T1000 (cell line): ENCODE results near the gene NDC80.
"Not testable (repeated sequence)": the region's sequence is repeated elsewhere in the genome, so short reads cannot be mapped to it uniquely, and the experiment has no call there.

Source experiments
- DNase-seq: peaks from one replicate; lab custom pipeline; 2025; ENCODE audit warnings: mixed read lengths; lab: John Stamatoyannopoulos, UW

Gene NDC80

GRCh38 chr18:2571200-2572170 is at the start of gene NDC80, which contains the start of gene METTL4:
Gene NDC80 (plus strand): TSS chr18:2571557. CDS start chr18:2572986, 1,429 bp downstream.
Gene METTL4 (minus strand): TSS chr18:2571505. CDS start chr18:2567216, 4,289 bp downstream.
- peak; percentile 62 for DNase-seq

DNA sequence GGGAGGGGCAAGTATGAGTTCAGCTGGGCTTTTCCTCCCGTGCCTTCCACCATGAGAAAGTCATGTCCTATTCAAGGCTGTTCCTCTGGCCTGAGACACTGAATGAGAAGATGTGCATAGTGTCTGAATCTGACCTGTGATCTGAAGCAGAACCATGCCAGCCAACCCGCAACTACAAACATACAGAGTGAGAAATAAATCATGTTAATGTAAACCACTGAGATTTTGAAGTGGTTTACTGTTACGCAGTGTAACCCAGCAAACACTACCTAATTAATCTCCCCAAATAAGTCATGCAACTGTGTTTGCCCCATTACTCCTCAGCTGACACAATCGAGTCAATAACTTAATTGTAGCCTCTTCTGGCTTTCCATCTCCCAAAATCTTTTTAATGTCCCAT is 49.2 kb upstream of the NDC80 start:
- DNase-seq = no peak

GRCh38 chr18:2524794-2525198 is 46.6 kb upstream of the NDC80 start:
- not testable (repeated sequence) for DNase-seq

GRCh38 chr18:2526329-2526728 is 45.0 kb upstream of the NDC80 start:
- DNase-seq = no peak

GRCh38 chr18:2529154-2529553 is 42.2 kb upstream of the NDC80 start:
- no peak for DNase-seq

DNA sequence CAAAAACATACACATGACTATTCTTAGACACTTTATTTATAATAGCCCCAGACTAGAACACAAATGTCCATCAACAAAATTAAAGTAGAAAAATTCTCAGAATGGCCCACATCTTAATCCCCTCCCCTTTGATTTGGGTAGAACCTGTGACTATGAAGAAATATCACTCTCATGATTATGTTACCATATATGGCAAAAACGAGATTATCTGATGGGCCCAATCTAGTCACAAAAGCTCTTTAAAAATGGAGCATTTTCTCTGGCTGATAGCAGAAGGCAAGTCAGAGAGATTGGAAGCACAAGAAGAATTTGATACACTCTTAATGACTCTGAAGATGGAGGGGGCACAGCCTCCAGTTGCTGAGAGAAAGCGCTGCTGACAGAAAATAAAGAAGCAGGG is 39.6 kb upstream of the NDC80 start:
- no peak for DNase-seq

DNA sequence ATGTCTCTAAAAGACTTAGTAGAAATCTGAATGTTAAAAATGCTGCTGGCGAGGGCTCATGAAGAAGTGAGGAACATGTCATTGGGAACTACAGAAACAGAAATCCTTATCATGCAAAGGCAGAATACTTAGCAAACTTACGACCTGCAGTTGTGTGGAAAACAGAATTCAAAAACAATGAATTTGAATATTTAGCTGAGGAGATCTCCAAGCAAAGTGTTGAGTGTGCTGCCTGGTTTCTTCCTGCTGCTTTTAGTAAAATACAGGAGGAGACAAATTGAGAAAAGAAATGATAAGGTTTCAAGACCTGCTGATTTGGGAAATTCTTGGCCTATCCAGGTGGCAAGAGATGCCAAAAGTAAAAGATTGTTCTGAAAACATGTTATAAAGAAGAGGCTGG is 38.6 kb upstream of the NDC80 start:
- no peak for DNase-seq

- DNase-seq = no peak
These were observed 36.5 kb upstream of the NDC80 start for GRCh38 chr18:2534906-2535305.

DNA sequence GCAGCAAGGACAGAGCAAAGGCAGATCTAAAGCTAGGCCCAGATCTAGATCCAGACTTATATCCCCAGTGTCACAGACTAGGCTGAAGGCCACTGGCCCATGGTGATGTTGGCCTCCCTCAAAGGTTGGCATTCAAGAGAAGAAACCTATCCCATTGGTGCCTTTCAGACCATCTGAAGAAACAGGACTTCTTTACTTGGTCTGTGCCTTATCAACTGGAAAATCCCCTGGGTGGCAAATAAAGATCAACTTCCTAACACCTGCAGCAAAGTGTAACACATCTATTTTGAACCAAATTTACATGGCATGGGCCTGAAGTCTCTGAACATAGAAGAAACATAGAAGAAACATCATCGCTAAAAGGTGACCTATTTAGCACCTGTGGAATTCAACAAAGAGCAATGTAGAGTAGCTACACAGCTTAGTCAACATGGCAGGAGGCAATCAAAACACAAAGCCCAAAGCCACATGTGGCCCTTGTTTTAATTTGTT is 35.9 kb upstream of the NDC80 start:
- no peak for DNase-seq

GRCh38 chr18:2536063-2536462 is 35.3 kb upstream of the NDC80 start:
- no peak for DNase-seq

DNA sequence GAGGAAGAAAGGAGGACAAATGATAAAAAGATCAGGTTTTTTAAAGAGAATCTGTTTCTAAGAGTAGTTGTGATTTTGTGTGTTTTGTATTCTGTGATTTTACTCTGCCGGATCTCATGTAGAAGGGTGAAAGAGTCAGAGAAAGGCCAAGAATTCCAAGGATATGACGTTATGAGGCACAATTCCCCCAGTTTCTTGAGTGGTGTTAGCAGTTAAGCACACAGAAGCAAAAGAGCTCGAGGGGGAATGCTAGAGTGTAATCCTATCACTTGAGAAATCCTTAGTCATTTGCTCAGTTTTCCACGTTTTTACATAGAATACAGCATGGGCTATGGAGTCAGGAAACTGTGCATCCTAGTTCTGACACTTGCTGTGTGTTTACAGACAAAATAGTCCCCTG is 34.9 kb upstream of the NDC80 start:
- DNase-seq = no peak

- no peak for DNase-seq
These were observed 34.1 kb upstream of the NDC80 start for GRCh38 chr18:2537296-2537695.

DNA sequence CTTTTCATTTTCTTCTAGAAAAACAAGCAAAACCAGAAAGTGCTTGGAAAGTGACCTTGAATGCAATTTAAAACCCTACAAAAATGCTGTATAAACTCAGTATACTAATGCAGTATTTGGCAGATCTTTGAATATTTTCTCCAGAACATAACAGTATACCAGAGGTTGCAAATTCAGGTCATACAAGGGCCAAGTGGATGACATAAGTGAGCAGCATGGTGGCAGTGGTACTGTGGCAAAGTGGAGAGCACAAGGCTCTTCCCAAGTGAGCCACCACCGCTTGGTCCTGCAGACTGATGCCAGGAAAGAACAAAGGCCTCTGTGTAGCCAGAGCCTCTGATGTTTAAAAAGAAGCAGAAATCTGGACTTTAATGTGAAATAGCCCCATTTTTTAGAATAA is 33.1 kb upstream of the NDC80 start:
- no peak for DNase-seq

DNA sequence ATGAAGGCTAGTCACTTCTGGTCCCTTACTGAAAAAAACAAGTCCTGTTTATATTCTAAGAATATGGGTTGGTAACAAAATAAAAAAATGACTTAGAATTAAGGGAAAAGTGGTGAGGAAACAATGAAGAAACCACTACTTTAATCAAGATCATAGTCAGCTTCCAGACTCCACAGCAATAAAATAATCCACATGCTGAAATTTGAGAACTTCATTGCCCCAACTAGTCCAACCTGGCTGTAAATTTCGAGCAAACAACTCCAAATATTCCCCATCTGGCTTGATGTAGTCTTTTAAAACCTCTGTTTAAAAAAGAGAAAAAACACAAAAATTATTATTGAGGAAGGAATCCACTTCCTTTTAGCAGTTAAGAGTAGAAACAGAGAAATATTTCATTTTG is 32.5 kb upstream of the NDC80 start:
- no peak for DNase-seq

- DNase-seq = no peak
These were observed 30.8 kb upstream of the NDC80 start for GRCh38 chr18:2540575-2540974.

GRCh38 chr18:2541925-2542563 is 29.3 kb upstream of the NDC80 start:
- not testable (repeated sequence) for DNase-seq

- DNase-seq = no peak
These were observed 26.2 kb upstream of the NDC80 start for GRCh38 chr18:2545155-2545554.

GRCh38 chr18:2547477-2548087 is 23.8 kb upstream of the NDC80 start:
- DNase-seq = no peak

DNA sequence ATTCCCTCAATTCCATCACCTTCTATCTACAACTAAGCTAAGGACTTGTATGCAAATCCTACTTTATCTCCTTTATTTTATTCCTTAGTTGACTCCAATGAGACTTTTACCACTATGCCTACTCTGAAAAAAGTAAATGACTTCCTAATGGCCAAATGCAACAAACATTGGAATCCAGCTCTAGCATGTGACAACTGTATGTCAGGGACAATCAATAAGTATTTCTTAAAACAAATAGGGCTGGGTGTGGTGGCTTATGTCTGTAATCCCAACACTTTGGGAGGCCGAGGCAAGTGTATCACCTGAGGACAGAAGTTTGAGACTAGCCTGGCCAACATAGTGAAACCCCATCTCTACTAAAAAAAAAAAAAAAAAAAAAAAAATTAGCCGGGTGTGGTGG is 21.9 kb upstream of the NDC80 start:
- DNase-seq = no peak

DNA sequence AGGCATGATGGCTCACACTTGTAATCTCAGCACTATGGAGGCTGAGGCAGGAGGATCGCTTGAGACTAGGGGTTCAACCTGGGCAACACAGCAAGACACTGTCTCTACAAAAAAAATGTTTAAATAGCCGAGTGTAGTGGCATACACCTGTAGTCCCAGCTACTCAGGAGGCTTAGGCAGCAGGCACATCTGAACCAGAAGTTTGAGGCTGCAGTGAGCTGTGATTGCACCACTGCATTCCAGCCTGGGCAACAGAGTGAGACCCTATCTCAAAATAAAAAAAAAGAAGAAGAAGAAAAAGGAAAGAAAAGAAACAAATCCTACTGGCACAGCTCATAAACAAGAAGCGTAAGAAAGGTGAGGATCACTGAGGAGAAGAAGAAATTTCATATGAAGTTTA is 19.9 kb upstream of the NDC80 start:
- DNase-seq = no peak

DNA sequence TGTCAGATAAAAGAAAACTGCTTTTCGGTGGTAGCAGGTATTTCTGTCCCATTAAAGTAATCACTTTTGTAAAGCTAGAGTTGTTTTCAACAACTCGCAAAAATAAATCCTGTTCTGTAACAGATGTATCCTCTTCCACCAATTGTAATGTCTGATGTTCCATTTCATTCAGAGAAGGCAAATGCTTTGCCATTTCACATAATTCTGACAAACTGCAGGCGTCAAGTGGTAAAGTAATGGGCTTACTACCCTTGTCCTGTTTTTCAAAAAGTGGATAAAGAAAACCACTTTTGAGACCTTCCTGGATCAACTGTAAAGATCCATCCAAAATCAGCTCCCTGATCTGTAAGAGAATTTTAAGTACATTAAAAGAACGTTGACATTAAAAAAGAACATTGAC is 16.7 kb upstream of the NDC80 start:
- no peak for DNase-seq

DNA sequence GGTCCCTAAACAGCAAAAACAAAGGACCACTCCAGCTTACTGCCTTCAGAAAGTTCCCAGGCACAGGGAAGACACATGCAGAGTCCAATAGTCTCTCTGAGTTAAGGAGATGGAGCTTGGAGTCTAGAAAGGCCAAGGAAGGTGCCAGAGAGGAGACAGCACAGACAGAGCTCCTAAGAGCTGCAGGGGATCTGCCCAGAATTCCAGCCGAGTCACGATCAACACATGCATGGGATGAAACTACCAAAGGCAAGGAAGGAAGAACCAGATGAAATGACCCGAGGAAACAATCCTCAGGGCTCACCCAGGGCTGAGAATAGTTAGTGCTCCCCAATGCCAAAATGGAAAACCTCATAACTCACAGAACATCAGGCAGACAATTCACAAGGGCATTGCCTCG is 15.5 kb upstream of the NDC80 start:
- no peak for DNase-seq

DNA sequence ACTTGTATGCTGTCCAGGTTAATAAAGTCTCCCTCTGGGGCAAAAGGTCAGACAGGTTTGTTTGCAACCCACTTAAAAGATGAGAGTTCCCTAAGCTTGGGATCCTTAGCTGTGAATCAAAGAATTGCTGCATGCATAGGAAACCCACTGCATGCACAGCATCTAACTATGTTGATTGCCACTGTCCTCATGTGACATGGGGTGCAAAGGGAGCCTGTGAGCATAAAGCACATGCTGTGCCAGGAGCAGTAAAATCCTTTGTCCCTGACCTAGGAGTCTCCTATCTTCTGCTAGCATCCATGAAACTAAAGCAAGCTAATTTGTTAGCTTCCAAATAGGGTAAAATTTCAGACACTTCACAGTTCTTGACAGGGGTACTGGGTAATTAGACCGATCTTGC is 13.8 kb upstream of the NDC80 start:
- DNase-seq = no peak
